ENCODE measurements around the gene ASTN2.

ASTN2 gene

DNA sequence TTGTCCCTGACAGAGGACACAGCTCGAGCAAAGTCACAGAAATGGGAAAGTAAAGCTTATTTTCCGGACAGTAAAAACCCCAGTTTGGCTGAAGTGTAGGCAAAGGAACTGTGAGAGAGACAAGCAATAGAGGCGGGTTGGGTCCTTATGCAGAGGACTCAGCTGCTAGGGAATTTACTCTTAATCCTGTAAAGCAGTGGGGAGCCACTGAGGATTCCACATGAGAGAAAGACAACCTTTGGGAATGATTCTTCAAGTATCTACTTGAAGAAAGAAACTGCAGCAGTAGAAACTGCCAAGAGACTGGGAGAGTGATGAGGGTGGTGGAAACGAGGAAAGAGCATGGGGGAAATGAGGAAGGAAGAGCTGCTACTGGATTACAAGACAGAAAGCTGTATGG is 20.2 kb downstream of the ASTN2 start:
- Histone ChIP-seq H3K27me3 (ENCODE audit: insufficient read depth, insufficient read length) (no peaks in the 10 kb centered on the region), H3K9ac (ENCODE audit: insufficient read length, low read depth) (no peak overlapping the region), H3K9me3 (ENCODE audit: insufficient read depth, low read length) (no peaks in the 10 kb centered on the region), H3K4me3 (ENCODE audit: insufficient read length, low read depth) (no peak overlapping the region), H3K36me3 (ENCODE audit: insufficient read depth, insufficient read length, low read length) (peaks cover 1% of the 10 kb centered on the region), H3K4me1 (ENCODE audit: insufficient read depth, insufficient read length) (no peaks in the 10 kb centered on the region)
- DNase-seq (ENCODE audit: low read depth, low spot score), result no peak
- no peak for TF ChIP-seq SUZ12 (IDR thresholded peaks at IDR 0.05; ENCODE audit: extremely low read depth, insufficient read depth, insufficient read length)
- no peak for TF ChIP-seq YY1 (IDR thresholded peaks at IDR 0.05; ENCODE audit: insufficient read depth, insufficient read length)
- no peak for TF ChIP-seq ZNF274 (IDR thresholded peaks at IDR 0.05; ENCODE audit: low read depth, low read length)

- no peaks in the 10 kb centered on the region for H3K27me3 ChIP-seq (ENCODE audit: insufficient read depth, insufficient read length)
- no peaks in the 10 kb centered on the region for H3K36me3 ChIP-seq (ENCODE audit: insufficient read depth, insufficient read length, low read length)
- no peaks in the 10 kb centered on the region for H3K9me3 ChIP-seq (ENCODE audit: insufficient read depth, low read length)
- no peaks in the 10 kb centered on the region for H3K4me1 ChIP-seq (ENCODE audit: insufficient read depth, insufficient read length)
- DNase-seq (ENCODE audit: low read depth, low spot score), result no peak
- TF ChIP-seq SUZ12 (IDR thresholded peaks at IDR 0.05; ENCODE audit: extremely low read depth, insufficient read depth, insufficient read length), result no peak
- TF ChIP-seq ZNF274 (IDR thresholded peaks at IDR 0.05; ENCODE audit: low read depth, low read length), result no peak
- no peak for TF ChIP-seq YY1 (IDR thresholded peaks at IDR 0.05; ENCODE audit: insufficient read depth, insufficient read length)
- H3K4me3 ChIP-seq (ENCODE audit: insufficient read length, low read depth), result no peak overlapping the region
- H3K9ac ChIP-seq (ENCODE audit: insufficient read length, low read depth), result no peak overlapping the region
These were observed 21.9 kb downstream of the ASTN2 start for GRCh38 chr9:117392992-117393391.

GRCh38 chr9:117387422-117387821 is 27.4 kb downstream of the ASTN2 start:
- no peaks in the 10 kb centered on the region for H3K4me1 ChIP-seq (ENCODE audit: insufficient read depth, insufficient read length)
- no peaks in the 10 kb centered on the region for H3K9me3 ChIP-seq (ENCODE audit: insufficient read depth, low read length)
- no peak overlapping the region for H3K4me3 ChIP-seq (ENCODE audit: insufficient read length, low read depth)
- TF ChIP-seq YY1 (IDR thresholded peaks at IDR 0.05; ENCODE audit: insufficient read depth, insufficient read length) (no peak), ZNF274 (IDR thresholded peaks at IDR 0.05; ENCODE audit: low read depth, low read length) (no peak), SUZ12 (IDR thresholded peaks at IDR 0.05; ENCODE audit: extremely low read depth, insufficient read depth, insufficient read length) (no peak)
- H3K27me3 ChIP-seq (ENCODE audit: insufficient read depth, insufficient read length), result no peaks in the 10 kb centered on the region
- H3K36me3 ChIP-seq (ENCODE audit: insufficient read depth, insufficient read length, low read length), result no peaks in the 10 kb centered on the region
- no peak overlapping the region for H3K9ac ChIP-seq (ENCODE audit: insufficient read length, low read depth)
- DNase-seq (ENCODE audit: low read depth, low spot score), result no peak

- H3K4me3 ChIP-seq (ENCODE audit: insufficient read length, low read depth), result no peak overlapping the region
- no peak for DNase-seq (ENCODE audit: low read depth, low spot score)
- H3K27me3 ChIP-seq (ENCODE audit: insufficient read depth, insufficient read length), result no peaks in the 10 kb centered on the region
- no peak overlapping the region for H3K9ac ChIP-seq (ENCODE audit: insufficient read length, low read depth)
- no peaks in the 10 kb centered on the region for H3K36me3 ChIP-seq (ENCODE audit: insufficient read depth, insufficient read length, low read length)
- H3K9me3 ChIP-seq (ENCODE audit: insufficient read depth, low read length), result no peaks in the 10 kb centered on the region
- no peak for TF ChIP-seq SUZ12 (IDR thresholded peaks at IDR 0.05; ENCODE audit: extremely low read depth, insufficient read depth, insufficient read length)
- TF ChIP-seq ZNF274 (IDR thresholded peaks at IDR 0.05; ENCODE audit: low read depth, low read length), result no peak
- TF ChIP-seq YY1 (IDR thresholded peaks at IDR 0.05; ENCODE audit: insufficient read depth, insufficient read length), result no peak
- H3K4me1 ChIP-seq (ENCODE audit: insufficient read depth, insufficient read length), result no peaks in the 10 kb centered on the region
These were observed 35.5 kb downstream of the ASTN2 start for GRCh38 chr9:117379341-117379740.

- no peak for TF ChIP-seq ZNF274 (IDR thresholded peaks at IDR 0.05; ENCODE audit: low read depth, low read length)
- no peak for TF ChIP-seq YY1 (IDR thresholded peaks at IDR 0.05; ENCODE audit: insufficient read depth, insufficient read length)
- TF ChIP-seq SUZ12 (IDR thresholded peaks at IDR 0.05; ENCODE audit: extremely low read depth, insufficient read depth, insufficient read length), result no peak
- H3K27me3 ChIP-seq (ENCODE audit: insufficient read depth, insufficient read length), result no peaks in the 10 kb centered on the region
- peak overlapping the region; percentile 12 for H3K9ac ChIP-seq (ENCODE audit: insufficient read length, low read depth)
- no peaks in the 10 kb centered on the region for H3K36me3 ChIP-seq (ENCODE audit: insufficient read depth, insufficient read length, low read length)
- no peaks in the 10 kb centered on the region for H3K9me3 ChIP-seq (ENCODE audit: insufficient read depth, low read length)
- H3K4me3 ChIP-seq (ENCODE audit: insufficient read length, low read depth), result no peak overlapping the region
- H3K4me1 ChIP-seq (ENCODE audit: insufficient read depth, insufficient read length), result no peaks in the 10 kb centered on the region
- peak; percentile 16 for DNase-seq (ENCODE audit: low read depth, low spot score)
These were observed 37.8 kb downstream of the ASTN2 start for GRCh38 chr9:117377046-117377445.

GRCh38 chr9:117375956-117376355 is 38.9 kb downstream of the ASTN2 start:
- no peak overlapping the region for H3K4me3 ChIP-seq (ENCODE audit: insufficient read length, low read depth)
- H3K36me3 ChIP-seq (ENCODE audit: insufficient read depth, insufficient read length, low read length), result no peaks in the 10 kb centered on the region
- H3K9ac ChIP-seq (ENCODE audit: insufficient read length, low read depth), result no peak overlapping the region
- no peak for DNase-seq (ENCODE audit: low read depth, low spot score)
- no peaks in the 10 kb centered on the region for H3K9me3 ChIP-seq (ENCODE audit: insufficient read depth, low read length)
- TF ChIP-seq YY1 (IDR thresholded peaks at IDR 0.05; ENCODE audit: insufficient read depth, insufficient read length) (no peak), ZNF274 (IDR thresholded peaks at IDR 0.05; ENCODE audit: low read depth, low read length) (no peak), SUZ12 (IDR thresholded peaks at IDR 0.05; ENCODE audit: extremely low read depth, insufficient read depth, insufficient read length) (no peak)
- no peaks in the 10 kb centered on the region for H3K27me3 ChIP-seq (ENCODE audit: insufficient read depth, insufficient read length)
- no peaks in the 10 kb centered on the region for H3K4me1 ChIP-seq (ENCODE audit: insufficient read depth, insufficient read length)

DNA sequence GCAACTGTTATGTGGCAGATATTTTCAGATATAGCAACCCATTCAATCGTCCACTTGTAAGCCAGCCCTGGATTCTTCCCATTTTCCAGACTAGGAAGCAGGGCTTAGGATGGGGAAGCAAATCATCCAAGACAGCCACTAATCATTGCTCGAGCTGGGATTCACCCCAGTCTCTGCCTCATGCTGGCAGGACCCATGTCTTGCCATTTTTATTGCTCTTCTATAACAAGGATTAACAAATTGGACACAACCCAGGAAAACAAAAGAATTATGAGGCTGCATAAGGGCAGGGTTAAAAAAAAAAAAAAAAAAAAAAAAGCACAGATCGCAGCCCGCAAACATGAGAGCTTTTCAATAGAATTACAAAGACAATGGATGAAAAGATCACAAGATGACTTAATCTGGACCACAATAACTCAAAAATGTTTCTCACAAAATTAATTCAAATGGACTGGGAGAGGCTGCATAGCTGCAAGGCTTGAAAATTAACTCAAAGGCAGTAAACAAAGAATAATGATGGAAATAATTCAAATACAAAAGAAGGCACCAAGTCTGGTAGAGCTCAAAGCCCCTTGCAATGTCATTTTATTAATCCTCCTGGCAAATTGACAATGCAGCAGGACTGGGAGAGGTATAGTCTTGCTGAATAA is 40.7 kb downstream of the ASTN2 start:
- Histone ChIP-seq H3K36me3 (ENCODE audit: insufficient read depth, insufficient read length, low read length) (no peaks in the 10 kb centered on the region), H3K4me1 (ENCODE audit: insufficient read depth, insufficient read length) (no peaks in the 10 kb centered on the region), H3K9me3 (ENCODE audit: insufficient read depth, low read length) (no peaks in the 10 kb centered on the region), H3K9ac (ENCODE audit: insufficient read length, low read depth) (no peak overlapping the region), H3K4me3 (ENCODE audit: insufficient read length, low read depth) (no peak overlapping the region), H3K27me3 (ENCODE audit: insufficient read depth, insufficient read length) (no peaks in the 10 kb centered on the region)
- no peak for TF ChIP-seq YY1 (IDR thresholded peaks at IDR 0.05; ENCODE audit: insufficient read depth, insufficient read length)
- TF ChIP-seq ZNF274 (IDR thresholded peaks at IDR 0.05; ENCODE audit: low read depth, low read length), result no peak
- TF ChIP-seq SUZ12 (IDR thresholded peaks at IDR 0.05; ENCODE audit: extremely low read depth, insufficient read depth, insufficient read length), result no peak
- DNase-seq (ENCODE audit: low read depth, low spot score), result no peak

Measured in NT2/D1 (cell line).